Endothelial cell of umbilical vein (primary cell): ENCODE data around the gene IRF3. TPM values are rescaled to one million over a fixed set of nuclear protein-coding genes. Genes with fewer than 3 reads are reported as not detected.

Source experiments
- BruUV-seq: library from RNA; stranded (reverse); fragments of 400-500 nt; replicated peaks from 2 replicates; lab custom pipeline; 2021; lab: Mats Ljungman, UMichigan
- CTCF ChIA-PET: fragments of 300-600, 350-600 bp; sonication (Branson Sonifier 250); formaldehyde crosslinking; loops from one replicate; lab custom pipeline; 2021; ENCODE audit warnings: antibody characterized with exemption, inconsistent platforms; lab: Charles Lee
- POLR2A ChIA-PET: fragments of 300-600, 350-600 bp; sonication (Branson Sonifier 250); formaldehyde crosslinking; loops from one replicate; lab custom pipeline; 2021; ENCODE audit warnings: antibody characterized with exemption, inconsistent platforms; lab: Charles Lee
- DNase-seq: peaks from one replicate; pipeline ENCODE4 v3.0.0-alpha.2; 2011; ENCODE audit warnings: low read depth, low spot score
- FAIRE-seq: peaks from 2 replicates; lab custom pipeline; 2011; peaks lifted over from hg19 to GRCh38; lab: Jason Lieb, UNC
- H2AFZ ChIP-seq: 2 replicates; pipeline ENCODE4 v1.6.0; 2012; ENCODE audit warnings: low read depth, low read length, control low read depth, inconsistent platforms
- H3K27ac ChIP-seq: 2 replicates; pipeline ENCODE4 v1.5.1; 2011; ENCODE audit warnings: low read depth, mild to moderate bottlenecking, control low read depth, low read length, moderate library complexity; ENCODE audit not compliant: insufficient read depth
- H3K27me3 ChIP-seq, 2 experiments: 2 replicates each; pipeline versions ENCODE4 v1.6.0 to v1.6.1; 2011; ENCODE audit warnings: low read length in 2 of 2, mixed read lengths in 1 of 2; ENCODE audit not compliant: control insufficient read depth in 2 of 2, insufficient read depth in 2 of 2
- H3K36me3 ChIP-seq, 2 experiments: 2 replicates in 1 of 2; 3 replicates in 1 of 2; pipeline ENCODE4 v1.5.1; 2011; ENCODE audit warnings: low read length in 2 of 2, mild to moderate bottlenecking in 1 of 2, moderate library complexity in 1 of 2; ENCODE audit not compliant: control insufficient read depth in 2 of 2, insufficient read depth in 2 of 2; ENCODE audit errors: extremely low read depth in 1 of 2
- H3K4me1 ChIP-seq: 3 replicates; pipeline ENCODE4 v1.5.1; 2011; ENCODE audit warnings: mild to moderate bottlenecking, low read length; ENCODE audit not compliant: control insufficient read depth, insufficient read depth; ENCODE audit errors: extremely low read depth
- H3K4me2 ChIP-seq: 2 replicates; pipeline ENCODE4 v1.6.1; 2011; ENCODE audit warnings: low read length, control low read depth, mixed read lengths; ENCODE audit not compliant: insufficient read depth
- H3K4me3 ChIP-seq, 3 experiments: fragments of 200-600 bp in 1 of 3; sonication (generic), shearing (Covaris generic) in 1 of 3; replicated peaks in 1 of 3; 2 replicates each; pipeline ENCODE4 v1.5.1; 2011 to 2016; ENCODE audit warnings: control low read depth in 3 of 3, low read length in 3 of 3, mild to moderate bottlenecking in 2 of 3, inconsistent platforms in 1 of 3, low read depth in 1 of 3, moderate library complexity in 1 of 3; ENCODE audit not compliant: insufficient read depth in 1 of 3
- H3K79me2 ChIP-seq: 2 replicates; pipeline ENCODE4 v1.6.0; 2012; ENCODE audit warnings: low read length, inconsistent platforms; ENCODE audit not compliant: control insufficient read depth, insufficient read depth
- H3K9ac ChIP-seq: replicated peaks from 2 replicates; pipeline ENCODE3; 2011; ENCODE audit warnings: low read length, control low read depth; ENCODE audit not compliant: insufficient read depth; ENCODE audit errors: extremely low read depth
- H3K9me1 ChIP-seq: replicated peaks from 3 replicates; pipeline ENCODE4 v1.6.0; 2011; ENCODE audit warnings: mild to moderate bottlenecking, low read length; ENCODE audit not compliant: control insufficient read depth, insufficient read depth; ENCODE audit errors: extremely low read depth
- H3K9me3 ChIP-seq: replicated peaks from 2 replicates; pipeline ENCODE4 v1.5.1; 2012; ENCODE audit warnings: low read length, inconsistent platforms; ENCODE audit not compliant: control insufficient read depth, insufficient read depth
- H4K20me1 ChIP-seq: replicated peaks from 2 replicates; pipeline ENCODE3; 2011; ENCODE audit warnings: mild to moderate bottlenecking, low read length; ENCODE audit not compliant: control insufficient read depth, insufficient read depth; ENCODE audit errors: extremely low read depth
- EZH2 ChIP-seq: IDR thresholded peaks from 2 replicates; pipeline ENCODE4 v1.6.1; 2012; ENCODE audit warnings: borderline replicate concordance, low read depth, mild to moderate bottlenecking, moderate library complexity, low read length, inconsistent platforms; ENCODE audit not compliant: severe bottlenecking
- FOS ChIP-seq: IDR thresholded peaks from 2 replicates; pipeline ENCODE4 v1.6.1; 2011; ENCODE audit warnings: mild to moderate bottlenecking, low read length, moderate library complexity, borderline replicate concordance; ENCODE audit not compliant: insufficient read depth
- GATA2 ChIP-seq: IDR thresholded peaks from 2 replicates; pipeline ENCODE4 v1.7.0; 2011; ENCODE audit warnings: low read depth, mild to moderate bottlenecking, moderate library complexity, mixed read lengths, low read length; ENCODE audit not compliant: insufficient read length, insufficient read depth
- JUN ChIP-seq: IDR thresholded peaks from 2 replicates; pipeline ENCODE4 v1.6.1; 2011; ENCODE audit warnings: borderline replicate concordance, low read depth; ENCODE audit not compliant: insufficient read length, insufficient read depth
- MYC ChIP-seq: IDR thresholded peaks from one replicate; pipeline ENCODE4 v1.6.1; 2011; ENCODE audit warnings: mild to moderate bottlenecking, low read depth, low read length
- POLR2A ChIP-seq: IDR thresholded peaks from 2 replicates; pipeline ENCODE4 v1.6.1; 2012; ENCODE audit warnings: low read depth, mild to moderate bottlenecking, control low read depth, low read length
- POLR2AphosphoS5 ChIP-seq: IDR thresholded peaks from 2 replicates; pipeline ENCODE4 v1.6.1; 2012; ENCODE audit warnings: low read depth, mild to moderate bottlenecking, control low read depth, low read length, moderate library complexity; ENCODE audit not compliant: insufficient read depth
- dilution Hi-C: fragments of 300-500 bp; cut with MboI; formaldehyde crosslinking; loops from one replicate; pipeline ENCODE4 v1.15.0; 2019; ENCODE audit warnings: low sequenced_read_pairs; ENCODE audit not compliant: extremely low pct_ligation_motif_present
- intact Hi-C: fragments of 100-400 bp; cut with micrococcal nuclease; formaldehyde crosslinking; loops from one replicate; pipeline ENCODE4 v1.10.0; 2022
- polyA plus RNA-seq, 4 experiments: library from polyadenylated mRNA; depleted of rRNA in 3 of 4; stranded (reverse) in 3 of 4; unstranded in 1 of 4; fragments of >200 nt; gene quantifications; 2 replicates each; pipeline versions ENCODE4 v1.2.1 to v1.2.3, GENCODE V29; 2011 to 2012; ENCODE audit warnings: missing spikeins in 1 of 4
- total RNA-seq: library from RNA; stranded (reverse); gene quantifications from 2 replicates; pipeline ENCODE4 v1.2.3, GENCODE V29; 2021
- TF ChIP-seq, protein P1 (sequence below), 2 donors: IDR thresholded peaks; 1 replicate in 1 of 2; 2 replicates in 1 of 2; pipeline ENCODE4 v1.5.1; 2011; ENCODE audit warnings: low read length in 2 of 2, mild to moderate bottlenecking in 2 of 2, moderate library complexity in 2 of 2, control low read depth in 1 of 2, inconsistent platforms in 1 of 2, low read depth in 1 of 2; ENCODE audit not compliant: insufficient read depth in 1 of 2; ENCODE audit errors: extremely low read depth in 1 of 2
- TF ChIP-seq, protein P2 (sequence below): IDR thresholded peaks from 2 replicates; pipeline ENCODE4 v1.6.1; 2011; ENCODE audit not compliant: insufficient read depth, insufficient read length

The IRF3 gene
- total and polyA plus RNA-seq, 2 donors (not counting 3 experiments of a cell fraction or from before 2014, with no cell fraction given) = 64.8 to 73.5 TPM

DNA sequence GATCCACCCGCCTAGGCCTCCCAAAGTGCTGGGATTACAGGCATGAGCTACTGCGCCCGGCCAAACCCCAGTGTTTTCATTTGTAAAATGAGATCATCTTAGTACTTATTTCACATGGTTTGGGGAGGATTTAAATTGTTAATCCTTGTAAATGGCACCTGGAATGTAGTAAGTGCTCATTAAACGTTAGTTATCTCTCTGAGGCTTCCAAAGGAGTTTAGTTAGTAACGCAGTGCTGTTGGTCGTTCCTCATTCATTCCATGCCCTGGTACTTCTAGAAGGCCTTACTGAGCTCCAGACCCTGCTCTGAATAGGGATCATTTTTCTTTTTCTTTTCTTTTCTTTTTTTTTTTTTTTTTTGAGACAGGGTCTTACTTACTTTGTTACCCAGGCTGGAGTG, 30.5 kb upstream of the IRF3 start:
- CTCF ChIA-PET = interaction anchor here (0.7 to 1.3 kb wide), 2 partner anchors 12 to 163 kb away, joined by 3 read pairs; no protein-coding TSS in a partner anchor
- POLR2A ChIA-PET = no interaction called here
- no TSS peak for BruUV-seq

More for the DNA sequence above, 30.5 kb upstream of the IRF3 start:
- H3K9me1 ChIP-seq = no peaks in the 10 kb centered on the region
- dilution Hi-C loops (no loop called here), intact Hi-C loops (no loop called here)
- TF ChIP-seq POLR2A = no peak
- TF ChIP-seq MYC = no peak
- no peak for TF ChIP-seq FOS
- TF ChIP-seq, protein P1, sequence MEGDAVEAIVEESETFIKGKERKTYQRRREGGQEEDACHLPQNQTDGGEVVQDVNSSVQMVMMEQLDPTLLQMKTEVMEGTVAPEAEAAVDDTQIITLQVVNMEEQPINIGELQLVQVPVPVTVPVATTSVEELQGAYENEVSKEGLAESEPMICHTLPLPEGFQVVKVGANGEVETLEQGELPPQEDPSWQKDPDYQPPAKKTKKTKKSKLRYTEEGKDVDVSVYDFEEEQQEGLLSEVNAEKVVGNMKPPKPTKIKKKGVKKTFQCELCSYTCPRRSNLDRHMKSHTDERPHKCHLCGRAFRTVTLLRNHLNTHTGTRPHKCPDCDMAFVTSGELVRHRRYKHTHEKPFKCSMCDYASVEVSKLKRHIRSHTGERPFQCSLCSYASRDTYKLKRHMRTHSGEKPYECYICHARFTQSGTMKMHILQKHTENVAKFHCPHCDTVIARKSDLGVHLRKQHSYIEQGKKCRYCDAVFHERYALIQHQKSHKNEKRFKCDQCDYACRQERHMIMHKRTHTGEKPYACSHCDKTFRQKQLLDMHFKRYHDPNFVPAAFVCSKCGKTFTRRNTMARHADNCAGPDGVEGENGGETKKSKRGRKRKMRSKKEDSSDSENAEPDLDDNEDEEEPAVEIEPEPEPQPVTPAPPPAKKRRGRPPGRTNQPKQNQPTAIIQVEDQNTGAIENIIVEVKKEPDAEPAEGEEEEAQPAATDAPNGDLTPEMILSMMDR (IDR thresholded peaks at IDR 0.05; ENCODE audit: extremely low read depth in 1 of 2, insufficient read depth in 1 of 2, low read depth in 1 of 2, low read length in 2 of 2) = no peak
- no peak for TF ChIP-seq EZH2
- TF ChIP-seq JUN = no peak
- no peak for TF ChIP-seq POLR2AphosphoS5
- TF ChIP-seq GATA2 = no peak
- TF ChIP-seq, protein P2, sequence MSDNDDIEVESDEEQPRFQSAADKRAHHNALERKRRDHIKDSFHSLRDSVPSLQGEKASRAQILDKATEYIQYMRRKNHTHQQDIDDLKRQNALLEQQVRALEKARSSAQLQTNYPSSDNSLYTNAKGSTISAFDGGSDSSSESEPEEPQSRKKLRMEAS = no peak
- DNase-seq = no peak
- H3K27ac ChIP-seq = no peak overlapping the region
- H3K79me2 ChIP-seq = no peaks in the 10 kb centered on the region
- no peaks in the 10 kb centered on the region for H4K20me1 ChIP-seq
- H3K4me1 ChIP-seq = peaks cover 3% of the 10 kb centered on the region
- no peaks in the 10 kb centered on the region for H3K9me3 ChIP-seq
- H3K27me3 ChIP-seq = no peaks in the 10 kb centered on the region
- H3K4me3 ChIP-seq = no peak overlapping the region
- H3K9ac ChIP-seq = no peak overlapping the region
- H3K4me2 ChIP-seq = no peak overlapping the region
- H2AFZ ChIP-seq = no peak overlapping the region
- peaks cover 0 to 7% of the 10 kb centered on the region in 2 experiments for H3K36me3 ChIP-seq
- no peak for FAIRE-seq
